HEK293T (cell line): Measurements from ENCODE around the gene QSOX2.

ENCODE experiments used
- BHLHE40 ChIP-seq: fragments of 450-650 bp; IDR thresholded peaks from 2 replicates; pipeline ENCODE4 v1.6.1; 2016; ENCODE audit warnings: mild to moderate bottlenecking, moderate library complexity, borderline replicate concordance
- CTBP1 ChIP-seq: fragments of 450-650 bp; IDR thresholded peaks from 2 replicates; pipeline ENCODE4 v1.6.1; 2016; ENCODE audit warnings: borderline replicate concordance
- ELF4 ChIP-seq: fragments of 450-650 bp; IDR thresholded peaks from 2 replicates; pipeline ENCODE4 v1.6.1; 2017; ENCODE audit warnings: antibody characterized with exemption
- FOXA1 ChIP-seq: fragments of 450-650 bp; IDR thresholded peaks from 2 replicates; pipeline ENCODE4 v1.6.1; 2016; ENCODE audit warnings: mild to moderate bottlenecking
- FOXM1 ChIP-seq: fragments of 450-650 bp; IDR thresholded peaks from 2 replicates; pipeline ENCODE4 v1.6.1; 2017; ENCODE audit warnings: mild to moderate bottlenecking, borderline replicate concordance
- HDGF ChIP-seq: fragments of 450-650 bp; IDR thresholded peaks from 2 replicates; pipeline ENCODE4 v1.6.1; 2017; ENCODE audit warnings: antibody characterized with exemption, borderline replicate concordance
- PKNOX1 ChIP-seq: fragments of 450-650 bp; IDR thresholded peaks from 2 replicates; pipeline ENCODE4 v1.6.1; 2016
- SUZ12 ChIP-seq: fragments of 450-650 bp; IDR thresholded peaks from 2 replicates; pipeline ENCODE4 v1.6.1; 2016; ENCODE audit warnings: mild to moderate bottlenecking
- TARDBP ChIP-seq: fragments of 450-650 bp; IDR thresholded peaks from 2 replicates; pipeline ENCODE4 v1.6.1; 2016
- ZNF384 ChIP-seq: fragments of 450-650 bp; IDR thresholded peaks from 2 replicates; pipeline ENCODE4 v1.6.1; 2016

- TF ChIP-seq ZNF384 (no peak), FOXA1 (no peak), ELF4 (no peak), FOXM1 (no peak), TARDBP (no peak), SUZ12 (no peak), HDGF (no peak), PKNOX1 (no peak), BHLHE40 (no peak), CTBP1 (no peak)
Measured at GRCh38 chr9:136208675-136209074, 36.9 kb downstream of the QSOX2 start.
